Measurements from ENCODE around the gene CLCN3.
"Not testable (repeated sequence)": the region's sequence is repeated elsewhere in the genome, so short reads cannot be mapped to it uniquely, and the experiment has no call there.

DNA sequence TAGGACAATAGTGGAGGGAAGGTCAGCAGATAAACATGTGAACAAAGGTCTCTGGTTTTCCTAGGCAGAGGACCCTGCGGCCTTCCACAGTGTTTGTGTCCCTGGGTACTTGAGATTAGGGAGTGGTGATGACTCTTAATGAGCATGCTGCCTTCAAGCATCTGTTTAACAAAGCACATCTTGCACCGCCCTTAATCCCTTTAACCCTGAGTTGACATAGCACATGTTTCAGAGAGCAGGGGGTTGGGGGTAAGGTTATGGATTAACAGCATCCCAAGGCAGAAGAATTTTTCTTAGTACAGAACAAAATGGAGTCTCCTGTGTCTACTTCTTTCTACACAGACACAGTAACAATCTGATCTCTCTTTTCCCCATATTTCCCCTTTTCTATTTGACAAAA lies 58.1 kb downstream of the CLCN3 start:
- TF ChIP-seq POLR2A (IDR thresholded peaks at IDR 0.05; ENCODE audit: low read depth, low read length); RAD21 (IDR thresholded peaks at IDR 0.05; ENCODE audit: low read length); CHD1 (IDR thresholded peaks at IDR 0.05; ENCODE audit: low read depth, low read length); CTCF (conservative IDR thresholded peaks at IDR 0.05; ENCODE audit: low read depth, low read length); BHLHE40 (IDR thresholded peaks at IDR 0.05; ENCODE audit: low read depth, low read length); MXI1 (IDR thresholded peaks at IDR 0.05; ENCODE audit: borderline replicate concordance, low read depth, low read length); MAFK (IDR thresholded peaks at IDR 0.05; ENCODE audit: low read depth, low read length); SMC3 (IDR thresholded peaks at IDR 0.05; ENCODE audit: low read depth, low read length); NFE2L2 (IDR thresholded peaks at IDR 0.05; ENCODE audit: low read depth, low read length); RFX5 (IDR thresholded peaks at IDR 0.05; ENCODE audit: low read depth, low read length); FOS (IDR thresholded peaks at IDR 0.05; ENCODE audit: low read depth, low read length): not testable (repeated sequence)
- TF ChIP-seq, protein P1, sequence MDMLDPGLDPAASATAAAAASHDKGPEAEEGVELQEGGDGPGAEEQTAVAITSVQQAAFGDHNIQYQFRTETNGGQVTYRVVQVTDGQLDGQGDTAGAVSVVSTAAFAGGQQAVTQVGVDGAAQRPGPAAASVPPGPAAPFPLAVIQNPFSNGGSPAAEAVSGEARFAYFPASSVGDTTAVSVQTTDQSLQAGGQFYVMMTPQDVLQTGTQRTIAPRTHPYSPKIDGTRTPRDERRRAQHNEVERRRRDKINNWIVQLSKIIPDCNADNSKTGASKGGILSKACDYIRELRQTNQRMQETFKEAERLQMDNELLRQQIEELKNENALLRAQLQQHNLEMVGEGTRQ (IDR thresholded peaks at IDR 0.05; ENCODE audit: low read depth, low read length), result not testable (repeated sequence)
